Fibroblast of mammary gland (primary cell): ENCODE results near the gene HIVEP2.

Experiments used
- DNase-seq: peaks from one replicate; pipeline ENCODE4 v3.0.0-alpha.2; 2010; ENCODE audit warnings: low read depth
- H3K4me3 ChIP-seq: 2 replicates; pipeline ENCODE4 v1.5.1; 2011; ENCODE audit warnings: low read depth, mild to moderate bottlenecking, low read length, moderate library complexity; ENCODE audit not compliant: control insufficient read depth
- CTCF ChIP-seq: conservative IDR thresholded peaks from 2 replicates; pipeline ENCODE4 v1.5.1; 2011; ENCODE audit warnings: low read depth, low read length, inconsistent platforms; ENCODE audit not compliant: control insufficient read depth, insufficient read depth

Gene HIVEP2

GRCh38 chr6:142809947-142810346 lies 135.0 kb downstream of the HIVEP2 start:
- no peak overlapping the region for H3K4me3 ChIP-seq
- TF ChIP-seq CTCF, result no peak
- DNase-seq, result no peak

GRCh38 chr6:142808405-142809061 lies 136.4 kb downstream of the HIVEP2 start:
- DNase-seq, result no peak
- H3K4me3 ChIP-seq, result no peak overlapping the region
- no peak for TF ChIP-seq CTCF

GRCh38 chr6:142805042-142805441 lies 139.9 kb downstream of the HIVEP2 start:
- no peak for TF ChIP-seq CTCF
- no peak for DNase-seq
- H3K4me3 ChIP-seq, result no peak overlapping the region

GRCh38 chr6:142804490-142804889 lies 140.5 kb downstream of the HIVEP2 start:
- TF ChIP-seq CTCF, result no peak
- H3K4me3 ChIP-seq, result no peak overlapping the region
- no peak for DNase-seq

- no peak for DNase-seq
- no peak overlapping the region for H3K4me3 ChIP-seq
- TF ChIP-seq CTCF, result no peak
Observed at GRCh38 chr6:142803495-142804058, 141.4 kb downstream of the HIVEP2 start.

- H3K4me3 ChIP-seq, result no peak overlapping the region
- TF ChIP-seq CTCF, result no peak
- DNase-seq, result peak; percentile 51
Observed at GRCh38 chr6:142803032-142803431, 141.9 kb downstream of the HIVEP2 start.

GRCh38 chr6:142802124-142802523 lies 142.9 kb downstream of the HIVEP2 start:
- peak; percentile 99 for DNase-seq
- no peak for TF ChIP-seq CTCF

More at GRCh38 chr6:142802124-142802523, 142.9 kb downstream of the HIVEP2 start:
- H3K4me3 ChIP-seq, result no peak overlapping the region
